ENCODE data around the gene TMX4.

DNA sequence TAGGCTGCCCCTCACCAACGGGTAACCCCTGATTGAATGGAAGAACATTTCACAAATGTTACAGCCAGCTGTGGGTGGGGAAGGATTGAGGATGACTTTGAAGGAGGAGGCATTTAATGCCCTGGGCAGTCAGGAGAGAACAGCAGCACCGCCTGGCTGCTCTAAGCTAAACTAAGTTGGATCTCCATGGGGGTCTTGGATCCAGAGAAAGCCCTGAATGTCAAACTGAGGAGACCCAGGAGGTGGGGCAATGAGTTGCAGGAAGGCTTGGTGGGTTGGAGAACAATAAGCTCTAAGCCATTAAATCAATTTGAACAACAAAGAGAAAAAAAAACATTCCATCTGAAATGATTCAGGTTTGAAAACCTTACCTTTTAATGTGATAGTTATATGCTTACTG, 35.4 kb downstream of the TMX4 start:
- TF ChIP-seq, protein P1, sequence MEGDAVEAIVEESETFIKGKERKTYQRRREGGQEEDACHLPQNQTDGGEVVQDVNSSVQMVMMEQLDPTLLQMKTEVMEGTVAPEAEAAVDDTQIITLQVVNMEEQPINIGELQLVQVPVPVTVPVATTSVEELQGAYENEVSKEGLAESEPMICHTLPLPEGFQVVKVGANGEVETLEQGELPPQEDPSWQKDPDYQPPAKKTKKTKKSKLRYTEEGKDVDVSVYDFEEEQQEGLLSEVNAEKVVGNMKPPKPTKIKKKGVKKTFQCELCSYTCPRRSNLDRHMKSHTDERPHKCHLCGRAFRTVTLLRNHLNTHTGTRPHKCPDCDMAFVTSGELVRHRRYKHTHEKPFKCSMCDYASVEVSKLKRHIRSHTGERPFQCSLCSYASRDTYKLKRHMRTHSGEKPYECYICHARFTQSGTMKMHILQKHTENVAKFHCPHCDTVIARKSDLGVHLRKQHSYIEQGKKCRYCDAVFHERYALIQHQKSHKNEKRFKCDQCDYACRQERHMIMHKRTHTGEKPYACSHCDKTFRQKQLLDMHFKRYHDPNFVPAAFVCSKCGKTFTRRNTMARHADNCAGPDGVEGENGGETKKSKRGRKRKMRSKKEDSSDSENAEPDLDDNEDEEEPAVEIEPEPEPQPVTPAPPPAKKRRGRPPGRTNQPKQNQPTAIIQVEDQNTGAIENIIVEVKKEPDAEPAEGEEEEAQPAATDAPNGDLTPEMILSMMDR (IDR thresholded peaks at IDR 0.05; ENCODE audit: low read length) = no peak
- TF ChIP-seq EZH2 (IDR thresholded peaks at IDR 0.05; ENCODE audit: borderline replicate concordance, low read length) = no peak

Data from OCI-LY1 (cell line).